WTC11 (cell line): ENCODE results near the gene MYO5B. TPM values are rescaled to one million over a fixed set of nuclear protein-coding genes. Genes with fewer than 3 reads are reported as not detected.

ENCODE experiments used
- ATAC-seq: fragments of 200-7000 bp; cut with Tn5 transposase; 2 replicates; pipeline ENCODE4 v1.10.0; 2021; ENCODE audit warnings: mild to moderate bottlenecking, moderate library complexity
- CTCF ChIA-PET: fragments of 300-600 bp; sonication (Branson Sonifier 250); formaldehyde crosslinking; loops from one replicate; lab custom pipeline; 2021; ENCODE audit warnings: antibody characterized with exemption; lab: Charles Lee
- POLR2A ChIA-PET: fragments of 350-600 bp; sonication (Branson Sonifier 250); formaldehyde crosslinking; loops from one replicate; lab custom pipeline; 2021; ENCODE audit warnings: antibody characterized with exemption; lab: Charles Lee
- DNase-seq: peaks from one replicate; pipeline ENCODE4 v3.0.0; 2021; ENCODE audit warnings: low spot score
- H3K27ac Mint-ChIP-seq: 2 replicates; pipeline ENCODE4 v1.8.0; 2021; ENCODE audit warnings: mixed read lengths
- H3K27me3 Mint-ChIP-seq: 2 replicates; pipeline ENCODE4 v1.8.0; 2021; ENCODE audit warnings: low read depth, mild to moderate bottlenecking, moderate library complexity, mixed read lengths
- H3K36me3 Mint-ChIP-seq: 2 replicates; pipeline ENCODE4 v1.8.0; 2021; ENCODE audit warnings: mixed read lengths
- H3K4me1 Mint-ChIP-seq: 2 replicates; pipeline ENCODE4 v1.8.0; 2022; ENCODE audit warnings: mixed read lengths
- H3K4me3 Mint-ChIP-seq: 2 replicates; pipeline ENCODE4 v1.8.0; 2021; ENCODE audit warnings: mild to moderate bottlenecking, moderate library complexity, mixed read lengths
- H3K9me3 Mint-ChIP-seq: 2 replicates; pipeline ENCODE4 v1.8.0; 2021; ENCODE audit warnings: mixed read lengths
- AFF4 ChIP-seq: sonication (generic); formaldehyde crosslinking; IDR thresholded peaks from 2 replicates; pipeline ENCODE4 v1.8.1; 2023; ENCODE audit warnings: mild to moderate bottlenecking, missing genetic modification reagents, borderline replicate concordance
- ARID4B ChIP-seq: sonication (generic); formaldehyde crosslinking; IDR thresholded peaks from 2 replicates; pipeline ENCODE4 v1.8.0; 2023; ENCODE audit warnings: missing genetic modification reagents, mild to moderate bottlenecking, borderline replicate concordance
- E2F4 ChIP-seq: sonication (generic); formaldehyde crosslinking; IDR thresholded peaks from 2 replicates; pipeline ENCODE4 v1.8.1; 2022; ENCODE audit warnings: low read depth, mild to moderate bottlenecking, moderate library complexity, missing genetic modification reagents, borderline replicate concordance
- FOXJ3 ChIP-seq: sonication (generic); formaldehyde crosslinking; IDR thresholded peaks from 2 replicates; pipeline ENCODE4 v1.9.0; 2021; ENCODE audit warnings: missing genetic modification reagents, mild to moderate bottlenecking, borderline replicate concordance
- KAT7 ChIP-seq: sonication (generic); formaldehyde crosslinking; IDR thresholded peaks from 2 replicates; pipeline ENCODE4 v1.8.1; 2023; ENCODE audit warnings: missing genetic modification reagents, mild to moderate bottlenecking, borderline replicate concordance
- MXD4 ChIP-seq: fragments of 250-450 bp; sonication (Bioruptor Pico); IDR thresholded peaks from 2 replicates; pipeline ENCODE4 v1.8.0; 2021; ENCODE audit warnings: mild to moderate bottlenecking, moderate library complexity, borderline replicate concordance
- NFATC4 ChIP-seq: fragments of 250-450 bp; sonication (Bioruptor Pico); IDR thresholded peaks from 2 replicates; pipeline ENCODE4 v1.9.0; 2021; ENCODE audit warnings: mild to moderate bottlenecking
- PREB ChIP-seq: sonication (generic); formaldehyde crosslinking; IDR thresholded peaks from 2 replicates; pipeline ENCODE4 v1.8.1; 2022; ENCODE audit warnings: mild to moderate bottlenecking, missing genetic modification reagents, moderate library complexity, borderline replicate concordance
- RORB ChIP-seq: fragments of 250-450 bp; sonication (Bioruptor Pico); IDR thresholded peaks from 2 replicates; pipeline ENCODE4 v1.9.0; 2021; ENCODE audit warnings: mild to moderate bottlenecking
- SP1 ChIP-seq: sonication (generic); formaldehyde crosslinking; conservative IDR thresholded peaks from 2 replicates; pipeline ENCODE4 v1.8.1; 2022; ENCODE audit warnings: missing genetic modification reagents
- TCF7 ChIP-seq: sonication (generic); formaldehyde crosslinking; IDR thresholded peaks from 2 replicates; pipeline ENCODE4 v1.8.0; 2022; ENCODE audit warnings: mild to moderate bottlenecking, low read depth, missing genetic modification reagents, moderate library complexity
- USF2 ChIP-seq: sonication (generic); formaldehyde crosslinking; IDR thresholded peaks from 2 replicates; pipeline ENCODE4 v1.8.1; 2023; ENCODE audit warnings: mild to moderate bottlenecking, missing genetic modification reagents, moderate library complexity
- total RNA-seq: library from RNA; stranded (reverse); gene quantifications from 3 replicates; pipeline ENCODE4 v1.2.3, GENCODE V29; 2021

MYO5B gene
- total RNA-seq, 1 experiment from 2014 or later: 8.7 TPM

GRCh38 chr18:49931179-49931578 is 263.8 kb downstream of the MYO5B start:
- no peaks in the 10 kb centered on the region; the same call in 1 of the 2 replicates for H3K27me3 Mint-ChIP-seq

GRCh38 chr18:49926106-49926745 is 268.7 kb downstream of the MYO5B start:
- no peak for DNase-seq
- H3K27ac Mint-ChIP-seq: no peak overlapping the region
- TF ChIP-seq AFF4 (CRISPR knock-in tag) (no peak), KAT7 (CRISPR knock-in tag) (no peak)
- TF ChIP-seq, all 79 proteins: peak for 0
- Mint-ChIP-seq H3K4me3 (no peak overlapping the region), H3K36me3 (peaks cover 10% of the 10 kb centered on the region), H3K27me3 (no peaks in the 10 kb centered on the region; the same call in 1 of the 2 replicates), H3K9me3 (peaks cover 28% of the 10 kb centered on the region), H3K4me1 (no peaks in the 10 kb centered on the region)
- no peak for ATAC-seq
- ChIA-PET CTCF (no interaction called here), POLR2A (no interaction called here)

More at GRCh38 chr18:49931179-49931578, 263.8 kb downstream of the MYO5B start:
- Mint-ChIP-seq H3K4me3 (no peak overlapping the region), H3K27ac (no peak overlapping the region), H3K4me1 (no peaks in the 10 kb centered on the region), H3K36me3 (no peaks in the 10 kb centered on the region), H3K9me3 (peaks cover 8% of the 10 kb centered on the region; the same call in 1 of the 2 replicates)
- no peak for ATAC-seq
- CTCF ChIA-PET: no interaction called here
- no peak for TF ChIP-seq ARID4B (CRISPR knock-in tag)
- no peak for TF ChIP-seq E2F4 (CRISPR knock-in tag)
- TF ChIP-seq TCF7 (CRISPR knock-in tag): no peak
- TF ChIP-seq FOXJ3 (CRISPR knock-in tag): no peak
- no peak for TF ChIP-seq PREB
- TF ChIP-seq SP1: no peak
- POLR2A ChIA-PET: no interaction called here
- DNase-seq: no peak

- DNase-seq: no peak
- ChIA-PET POLR2A (no interaction called here), CTCF (no interaction called here)
- no peak for ATAC-seq
- Mint-ChIP-seq H3K27ac (no peak overlapping the region), H3K36me3 (peaks cover 10% of the 10 kb centered on the region), H3K9me3 (peaks cover 28% of the 10 kb centered on the region), H3K4me1 (peaks cover 7% of the 10 kb centered on the region; the same call in 1 of the 2 replicates), H3K4me3 (no peak overlapping the region), H3K27me3 (no peaks in the 10 kb centered on the region; the same call in 1 of the 2 replicates)
- no peak for TF ChIP-seq MXD4 (CRISPR knock-in tag)
- no peak for TF ChIP-seq NFATC4 (CRISPR knock-in tag)
- no peak for TF ChIP-seq RORB
- TF ChIP-seq USF2 (CRISPR knock-in tag): no peak
Measured at GRCh38 chr18:49924293-49924983, 270.5 kb downstream of the MYO5B start.
